ENCODE measurements around the gene MUC20. TPM values are rescaled to one million over a fixed set of nuclear protein-coding genes. Genes with fewer than 3 reads are reported as not detected.

MUC20 gene
- total and polyA plus RNA-seq, 9 donors = 1.5 to 25.5 (median 11.0) TPM

GRCh38 chr3:195760345-195761122, 39.8 kb downstream of the MUC20 start:
- WGBS, 3 donors = 11 to 38% (median 37%) methylated on average over 24 of the region's 24 CpGs
- no peaks in the 10 kb centered on the region for H3K9me3 ChIP-seq
- no peaks in the 10 kb centered on the region for H3K36me3 ChIP-seq
- no peaks in the 10 kb centered on the region for H3K27me3 ChIP-seq
- TF ChIP-seq POLR2A (IDR thresholded peaks at IDR 0.05) = no peak
- TF ChIP-seq CTCF (IDR thresholded peaks at IDR 0.05) = no peak
- TF ChIP-seq EP300 (IDR thresholded peaks at IDR 0.05) = no peak
- no peak overlapping the region for H3K4me3 ChIP-seq
- intact Hi-C loops (cut with DNase I) = no loop called here
- no peak overlapping the region for H3K27ac ChIP-seq
- H3K4me1 ChIP-seq (ENCODE audit: insufficient read depth) = peaks cover 11% of the 10 kb centered on the region
- peak in 4 of 5 donors; percentile 56 to 77 (median 72) for DNase-seq

GRCh38 chr3:195761123-195761566, 40.4 kb downstream of the MUC20 start:
- no peak for DNase-seq
- Histone ChIP-seq H3K4me1 (ENCODE audit: insufficient read depth) (peaks cover 7% of the 10 kb centered on the region), H3K27ac (no peak overlapping the region), H3K9me3 (no peaks in the 10 kb centered on the region), H3K4me3 (no peak overlapping the region), H3K36me3 (no peaks in the 10 kb centered on the region), H3K27me3 (no peaks in the 10 kb centered on the region)
- TF ChIP-seq EP300 (IDR thresholded peaks at IDR 0.05) = no peak
- TF ChIP-seq CTCF (IDR thresholded peaks at IDR 0.05) = no peak
- TF ChIP-seq POLR2A (IDR thresholded peaks at IDR 0.05) = no peak
- intact Hi-C loops (cut with DNase I) = no loop called here
- 66 to 82% (median 77%) methylated on average over 10 of the region's 10 CpGs for WGBS, 3 donors

GRCh38 chr3:195761567-195762248, 40.9 kb downstream of the MUC20 start:
- intact Hi-C loops (cut with DNase I) = no loop called here
- Histone ChIP-seq H3K9me3 (no peaks in the 10 kb centered on the region), H3K4me3 (no peak overlapping the region), H3K27me3 (no peaks in the 10 kb centered on the region), H3K27ac (no peak overlapping the region), H3K36me3 (no peaks in the 10 kb centered on the region), H3K4me1 (ENCODE audit: insufficient read depth) (peaks cover 7% of the 10 kb centered on the region)
- TF ChIP-seq CTCF (IDR thresholded peaks at IDR 0.05) (no peak), POLR2A (IDR thresholded peaks at IDR 0.05) (no peak), EP300 (IDR thresholded peaks at IDR 0.05) (no peak)
- 8 to 22% (median 11%) methylated on average over 46 to 52 of the region's 52 CpGs for WGBS, 3 donors
- no peak for DNase-seq

GRCh38 chr3:195762249-195762585, 41.4 kb downstream of the MUC20 start:
- intact Hi-C loops (cut with DNase I) = no loop called here
- TF ChIP-seq POLR2A (IDR thresholded peaks at IDR 0.05) = no peak
- TF ChIP-seq EP300 (IDR thresholded peaks at IDR 0.05) = no peak
- TF ChIP-seq CTCF (IDR thresholded peaks at IDR 0.05) = no peak
- Histone ChIP-seq H3K4me3 (no peak overlapping the region), H3K9me3 (no peaks in the 10 kb centered on the region), H3K36me3 (no peaks in the 10 kb centered on the region), H3K4me1 (ENCODE audit: insufficient read depth) (peaks cover 4% of the 10 kb centered on the region), H3K27me3 (no peaks in the 10 kb centered on the region), H3K27ac (no peak overlapping the region)
- no peak for DNase-seq
- WGBS, 3 donors = 49 to 73% (median 59%) methylated on average over 27 to 36 of the region's 36 CpGs

Measured in ovary (tissue), 9 donors.